NOMO-1 treated with DMSO at 0.1 percent for 48 hours (cell line): Measurements from ENCODE around the gene GH2.

Experiments used
- DNase-seq: peaks from one replicate; lab custom pipeline; 2025; ENCODE audit not compliant: unreplicated experiment; lab: John Stamatoyannopoulos, UW

Gene GH2

DNA sequence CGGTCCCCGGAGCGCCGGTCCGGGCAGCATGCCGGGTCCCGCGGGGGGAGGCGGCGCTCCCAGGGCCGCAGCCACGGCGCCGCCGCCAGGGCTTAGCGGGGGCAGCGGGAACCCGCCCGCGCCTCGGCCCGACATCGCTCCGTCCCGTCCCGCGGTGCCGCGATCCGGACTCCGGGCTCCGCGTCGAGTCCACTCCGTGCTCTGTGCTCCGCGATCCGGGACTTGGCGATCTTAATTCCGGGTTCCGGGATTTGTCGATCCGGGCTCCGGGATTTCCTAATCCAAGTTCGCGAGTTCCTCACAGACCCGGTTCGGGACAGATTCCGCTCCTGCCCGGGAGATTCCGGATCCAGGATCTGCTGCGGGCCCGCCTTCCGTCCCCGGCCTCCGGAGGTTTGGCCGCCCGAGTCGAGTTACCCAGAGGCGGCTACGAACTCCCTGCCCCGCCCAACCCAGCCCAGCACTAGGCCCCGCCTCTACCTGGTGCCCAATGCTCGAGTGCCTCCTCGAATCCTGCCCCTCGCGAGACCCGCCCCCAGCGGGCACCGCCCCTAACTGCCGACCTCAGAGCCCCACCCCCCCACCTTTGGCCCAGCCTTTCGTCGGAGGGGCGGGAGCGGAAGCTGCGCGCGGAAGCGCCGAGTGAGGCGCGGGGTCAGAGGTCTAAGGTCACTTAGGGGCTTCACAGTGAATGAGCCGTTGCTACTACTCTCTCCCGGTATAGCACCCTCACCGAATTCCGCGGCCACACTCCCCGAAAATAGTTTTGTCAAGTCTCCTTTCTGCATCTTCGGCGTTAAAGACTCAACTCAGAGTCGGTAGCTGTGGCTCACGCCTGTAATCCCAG is 39.0 kb downstream of the GH2 start, which contains the start of gene SMARCD2:
TSS of gene SMARCD2 (minus strand) at position 146 of the 847 bp plus-strand sequence. CDS start at position 135, 11 bp downstream.
- peak; percentile 95 for DNase-seq

DNA sequence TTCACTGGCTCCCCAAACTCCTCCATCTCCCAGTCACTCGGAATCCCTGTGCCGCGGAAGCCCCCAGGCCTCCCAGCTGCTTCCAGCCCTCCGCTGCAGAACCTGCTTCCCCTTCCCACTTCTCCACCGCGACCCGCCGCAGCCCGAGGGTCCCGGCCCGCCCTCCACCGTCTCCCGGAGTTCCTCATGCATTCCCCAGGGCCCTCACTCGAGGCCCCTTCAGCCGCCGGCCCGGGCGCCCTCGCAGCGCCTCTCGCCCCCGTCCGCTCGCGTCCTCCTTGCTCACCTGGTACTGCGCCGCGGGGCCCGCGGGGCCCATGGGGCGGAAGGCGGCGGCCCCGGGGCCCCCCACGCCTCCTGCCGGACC is 39.6 kb downstream of the GH2 start:
- peak; percentile 23 for DNase-seq

DNA sequence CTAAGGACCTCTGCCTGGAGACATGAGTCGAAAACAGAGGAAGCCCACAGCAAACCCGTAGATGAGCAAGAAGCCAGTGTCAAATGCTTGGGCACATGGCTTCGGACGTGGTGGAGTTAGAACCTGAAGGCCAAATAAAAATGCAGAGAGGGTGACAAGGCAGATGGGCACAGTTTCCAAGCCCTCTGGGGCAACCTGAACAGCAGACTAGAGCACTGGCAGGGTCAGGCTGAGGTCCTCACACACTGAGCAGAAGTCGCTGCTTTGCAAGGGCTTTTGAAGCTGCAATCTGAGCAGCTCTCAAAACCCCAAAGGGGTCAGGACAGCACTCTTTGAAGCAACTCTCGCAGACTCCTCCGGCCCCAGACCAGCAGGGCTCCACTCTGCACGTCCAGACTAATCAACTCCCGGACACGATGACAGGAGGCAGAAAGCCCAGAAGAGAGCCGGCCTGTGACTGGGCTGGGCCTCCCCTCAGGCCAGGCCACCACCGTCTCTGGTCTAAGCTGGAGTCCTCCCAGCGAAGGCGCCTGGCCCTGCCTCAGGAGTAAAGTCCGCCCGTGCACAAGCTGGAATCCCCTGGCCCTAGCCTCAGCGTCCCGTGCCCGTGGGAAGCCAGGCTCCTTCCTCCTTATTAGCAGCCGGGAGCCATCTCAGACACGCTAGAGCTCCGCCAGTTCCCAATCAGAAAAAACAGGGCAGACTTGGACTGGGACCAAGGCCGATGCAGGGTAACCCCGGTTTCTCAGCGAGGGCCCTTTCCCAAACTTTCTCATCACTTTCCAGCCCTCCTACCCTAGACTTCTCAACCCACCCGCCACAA is 40.2 kb downstream of the GH2 start:
- DNase-seq = no peak

DNA sequence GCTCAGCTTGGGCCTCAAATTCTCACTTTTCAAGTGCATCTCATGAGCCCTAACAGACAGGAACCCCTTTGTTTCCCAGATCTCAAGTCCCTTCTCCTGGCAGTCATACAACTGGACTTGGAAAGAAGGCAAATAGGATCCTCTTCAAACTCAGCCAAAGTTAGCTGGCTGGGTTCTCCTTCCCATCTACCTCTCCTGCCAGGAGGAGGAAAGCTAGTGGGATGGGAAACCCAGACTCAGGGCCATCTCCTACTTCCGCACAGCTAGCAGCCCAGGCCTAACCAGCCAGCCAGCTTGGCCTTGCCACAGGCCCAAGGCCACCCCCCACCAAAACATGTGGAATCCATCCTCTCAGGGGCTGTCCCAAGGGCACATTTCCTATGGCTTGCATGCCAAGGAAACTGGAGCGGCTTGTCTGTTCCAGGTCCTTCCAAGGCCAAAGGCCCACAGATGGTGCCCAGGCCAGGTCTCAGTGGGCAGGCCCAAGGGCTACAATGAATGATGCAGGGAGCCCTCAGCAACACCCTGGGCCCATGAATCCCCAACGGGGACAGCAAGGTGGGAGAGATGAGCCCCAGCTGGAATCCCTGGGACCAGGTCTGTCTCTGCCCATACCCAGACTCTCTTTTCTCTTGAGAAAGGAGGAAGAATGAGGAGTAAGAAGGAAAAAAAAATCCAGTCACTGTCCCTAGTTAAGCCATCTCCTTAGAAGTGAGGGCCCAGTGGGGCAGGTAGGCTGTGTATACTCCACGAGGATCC is 41.0 kb downstream of the GH2 start:
- DNase-seq = no peak

DNA sequence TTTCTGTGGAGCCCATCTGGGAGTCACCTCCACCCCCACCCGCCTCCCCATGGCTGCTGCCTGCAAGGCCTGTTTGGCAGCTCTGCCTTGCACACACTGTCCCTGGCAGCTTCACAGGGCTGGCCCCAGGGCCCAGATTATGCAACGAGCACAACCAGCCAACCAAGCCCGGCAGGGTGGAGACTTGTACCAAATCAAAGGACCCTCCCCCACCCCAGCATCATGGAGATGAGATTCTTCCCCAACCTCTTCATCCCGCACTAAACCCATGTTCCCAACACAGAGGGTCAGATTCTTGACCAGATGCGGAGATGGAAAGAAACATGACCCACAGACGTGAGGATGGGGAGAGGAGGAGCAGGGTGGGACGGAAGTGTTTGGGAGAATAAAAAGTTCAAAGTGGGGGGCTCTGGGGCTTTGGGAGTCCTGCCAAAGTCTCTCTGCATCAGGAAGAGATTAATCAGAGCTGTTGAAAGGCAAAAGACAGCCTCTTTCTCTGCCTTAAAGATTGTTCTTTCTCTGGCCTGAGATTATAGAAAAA is 43.0 kb downstream of the GH2 start:
- DNase-seq = no peak

DNA sequence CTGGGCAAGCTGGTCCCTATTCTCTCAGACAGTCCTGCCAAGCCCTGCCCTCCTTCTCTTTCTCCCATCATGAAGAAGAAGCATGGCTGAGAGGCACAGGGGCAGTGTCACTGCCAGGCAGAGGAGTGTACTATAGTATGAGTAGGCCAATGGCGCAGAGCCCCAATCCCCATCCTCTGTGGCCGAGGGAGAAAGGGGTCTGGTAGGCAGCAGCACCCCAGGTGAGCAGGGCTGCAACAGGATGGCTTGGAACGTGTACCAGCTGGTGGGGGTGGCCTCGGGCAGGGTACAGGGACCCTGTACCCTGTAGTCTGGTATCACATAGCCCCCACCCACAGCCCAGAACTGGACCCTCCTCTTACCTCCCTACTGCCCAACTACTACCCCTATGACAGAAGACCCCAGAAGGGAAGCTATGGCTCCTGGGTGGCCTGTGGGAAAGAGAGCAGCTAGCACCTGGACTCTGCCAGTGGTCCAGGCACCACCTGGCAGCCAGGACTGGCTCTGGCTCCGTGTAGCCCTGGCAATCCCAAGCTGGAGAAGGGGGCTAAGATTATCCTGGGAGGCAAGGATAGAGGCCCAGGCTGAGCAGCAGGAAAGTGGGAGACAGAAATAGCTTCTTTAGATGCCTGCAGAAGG is 43.7 kb downstream of the GH2 start:
- DNase-seq = no peak

DNA sequence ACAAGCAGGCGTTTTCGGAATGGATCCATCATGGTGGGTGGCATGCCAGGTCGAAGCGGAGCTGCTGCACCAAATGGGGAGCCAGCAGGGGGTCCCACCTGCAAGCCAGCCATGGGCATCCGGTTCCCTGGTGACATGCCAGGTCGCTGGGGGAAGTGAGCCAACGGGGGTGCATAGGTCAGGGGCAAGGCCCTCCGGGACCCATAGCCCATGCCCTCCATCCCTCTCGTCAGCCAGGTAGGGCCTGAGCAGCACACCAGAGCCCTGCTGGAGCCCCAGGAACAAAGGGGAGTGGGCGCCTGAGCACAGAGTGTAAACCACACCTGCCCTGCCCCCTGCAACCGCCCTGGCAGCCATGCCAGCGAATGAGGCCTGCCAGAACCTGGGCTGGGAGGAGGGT is 44.3 kb downstream of the GH2 start:
- no peak for DNase-seq

DNA sequence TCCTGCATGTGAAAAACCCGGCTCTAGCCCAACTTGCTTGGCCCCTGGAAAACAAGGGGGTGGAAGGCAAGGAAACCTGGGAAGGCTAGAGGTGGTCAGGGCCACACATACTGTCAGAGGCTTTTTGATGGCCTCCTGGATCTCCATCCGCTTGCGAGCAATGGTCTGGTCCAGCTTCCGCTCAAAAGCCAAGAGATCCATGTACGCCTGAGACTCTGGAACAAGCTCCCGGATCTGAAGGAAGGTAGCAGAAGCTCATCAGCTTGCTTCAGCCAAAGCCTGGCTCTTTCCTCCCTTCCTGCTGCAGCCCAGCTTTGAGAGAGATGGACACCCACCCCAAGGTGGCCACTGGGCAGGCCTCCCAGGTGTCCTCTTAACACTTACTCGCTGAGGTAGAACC is 44.9 kb downstream of the GH2 start:
- DNase-seq = no peak

DNA sequence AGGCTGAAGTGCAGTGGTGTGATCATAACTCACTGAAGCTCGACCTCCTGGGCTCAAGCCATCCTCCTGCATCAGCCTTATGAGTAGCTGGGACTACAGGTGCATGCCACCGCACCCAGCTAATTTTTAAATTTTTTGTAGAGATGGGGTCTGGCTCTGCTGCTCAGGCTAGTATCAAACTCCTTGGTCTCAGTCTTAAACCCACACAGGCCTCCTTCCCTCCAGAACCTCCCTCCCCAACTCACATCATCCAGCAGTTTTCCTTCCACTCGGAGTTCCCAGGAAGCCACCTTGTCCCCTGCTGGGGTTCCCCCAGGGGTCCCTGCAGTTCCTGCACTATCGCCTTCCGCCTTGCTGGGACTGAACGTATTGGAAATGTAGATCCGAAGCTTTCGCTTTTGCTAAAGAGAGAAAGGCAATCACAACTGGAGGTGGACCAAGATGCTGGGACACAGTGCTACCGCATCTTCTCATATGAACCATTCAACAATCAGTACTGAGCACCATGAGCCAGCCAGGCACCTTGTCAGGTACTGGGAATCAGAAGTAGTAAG is 46.5 kb downstream of the GH2 start:
- DNase-seq = no peak

DNA sequence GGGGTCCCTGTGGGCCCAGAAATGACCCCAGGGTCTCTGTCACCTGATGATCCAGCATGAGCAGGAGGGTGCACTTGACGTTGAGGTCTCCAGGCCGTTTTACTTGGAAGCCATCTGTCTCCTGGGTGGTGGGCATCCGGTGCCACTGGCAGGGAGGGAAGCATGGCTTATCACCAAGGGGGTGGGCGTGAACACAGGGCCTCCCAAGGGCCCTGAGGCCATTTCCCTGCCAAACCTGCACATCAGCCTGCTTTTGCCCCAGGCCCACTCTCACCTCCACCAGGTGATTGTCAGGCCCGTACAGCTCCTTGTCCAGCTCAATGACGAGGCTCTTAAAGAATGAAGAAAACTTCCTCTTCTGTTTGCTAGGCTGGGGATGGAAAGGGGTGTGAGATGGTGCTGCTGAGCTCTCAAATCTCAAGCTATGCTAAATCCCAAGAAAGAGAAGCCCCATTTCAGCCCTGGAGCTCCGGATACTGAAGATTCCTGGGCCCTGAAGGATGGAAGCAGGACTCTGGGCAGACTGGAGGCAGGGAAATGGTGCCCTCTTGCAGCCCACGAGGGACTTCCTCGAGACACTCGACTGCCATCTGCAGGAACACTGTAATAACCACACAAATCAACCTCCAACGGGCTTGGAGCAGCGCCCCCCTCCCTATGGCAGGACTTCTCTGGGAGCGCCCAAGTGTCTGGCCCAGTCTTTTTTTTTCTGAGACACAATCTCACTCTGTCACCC is 47.1 kb downstream of the GH2 start:
- DNase-seq = peak; percentile 86

DNA sequence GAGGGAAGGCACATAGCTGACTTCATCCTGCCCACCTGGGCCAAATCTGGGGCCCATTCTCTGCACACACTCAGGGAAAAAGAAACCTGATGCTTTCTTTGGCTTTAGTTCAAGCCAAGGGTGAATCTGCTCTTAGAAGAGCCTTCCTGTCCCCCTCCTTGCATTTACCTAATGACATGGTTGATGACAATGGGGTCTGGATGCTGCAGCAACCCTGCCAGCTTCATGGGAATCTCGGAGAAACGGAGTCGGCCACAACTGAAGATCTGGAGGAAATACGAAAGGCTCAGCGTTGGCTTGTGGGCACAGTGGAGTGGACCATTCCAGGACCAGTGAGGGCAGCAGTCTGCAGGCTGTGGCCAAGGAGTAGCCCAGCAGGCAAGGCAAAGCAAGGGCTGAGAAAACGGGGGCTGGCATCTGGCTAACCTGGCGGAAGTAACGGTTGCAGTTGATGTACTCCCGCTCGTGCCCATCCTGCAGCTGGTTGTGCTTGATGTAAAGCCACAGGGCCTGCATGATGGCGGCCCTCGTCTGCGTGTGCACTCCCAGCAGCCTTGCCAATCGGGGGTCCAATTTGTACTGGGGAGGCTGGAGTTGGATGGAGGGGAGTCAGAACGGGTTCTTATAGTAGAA is 47.9 kb downstream of the GH2 start:
- DNase-seq = no peak

DNA sequence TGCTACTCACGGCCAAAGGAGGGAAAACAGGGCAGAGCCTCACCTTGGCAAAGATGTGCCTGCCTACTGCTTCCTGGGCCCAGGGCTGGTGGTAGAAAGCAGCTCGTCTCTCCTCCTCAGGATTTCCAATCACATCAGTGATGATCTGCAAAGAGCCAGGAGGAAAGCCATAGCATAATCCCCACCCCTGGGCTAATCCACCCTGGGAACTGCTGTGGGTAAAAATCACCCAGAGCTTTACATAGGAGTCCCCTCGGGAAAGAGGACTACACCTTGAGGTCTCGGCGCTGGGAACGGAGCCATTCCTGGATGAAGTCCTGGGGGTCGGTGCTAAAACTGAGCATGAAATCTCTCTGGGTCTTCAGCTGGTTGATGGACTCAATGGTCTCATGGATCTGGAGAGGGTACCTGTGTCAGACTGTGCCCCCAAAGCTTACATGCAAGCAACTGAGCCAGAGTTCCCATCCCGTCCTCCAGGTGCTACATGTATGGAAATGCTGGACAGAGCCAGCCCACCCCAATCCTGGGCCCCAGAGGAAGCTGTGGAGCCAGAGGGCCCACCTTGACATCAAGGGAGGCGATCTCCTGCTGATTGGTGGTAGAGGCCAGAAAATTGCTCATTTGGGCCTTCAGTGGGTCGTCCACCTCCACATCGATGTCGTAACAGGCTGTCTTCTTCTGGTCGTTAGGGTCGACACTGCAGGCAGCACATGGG is 48.6 kb downstream of the GH2 start:
- DNase-seq = no peak

DNA sequence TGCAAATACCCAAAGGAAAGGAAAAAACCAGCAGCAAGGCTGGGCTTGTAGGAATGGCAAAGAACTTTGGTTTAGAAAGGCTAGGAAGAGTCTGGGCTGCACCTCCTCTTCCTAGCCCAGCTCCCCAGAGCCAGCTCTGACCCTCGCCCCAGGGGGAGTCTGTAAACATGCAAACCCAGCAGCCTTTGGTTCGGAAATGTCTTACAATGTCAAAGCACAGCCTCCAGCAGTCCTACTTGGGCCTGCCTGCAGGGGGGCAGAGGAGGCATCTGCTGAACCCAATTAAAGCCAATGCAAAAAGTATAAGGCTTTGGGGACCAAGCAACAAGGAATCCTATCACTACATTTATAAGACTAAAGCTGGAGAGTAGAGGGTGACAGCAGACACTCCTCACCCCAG is 49.3 kb downstream of the GH2 start:
- no peak for DNase-seq

DNA sequence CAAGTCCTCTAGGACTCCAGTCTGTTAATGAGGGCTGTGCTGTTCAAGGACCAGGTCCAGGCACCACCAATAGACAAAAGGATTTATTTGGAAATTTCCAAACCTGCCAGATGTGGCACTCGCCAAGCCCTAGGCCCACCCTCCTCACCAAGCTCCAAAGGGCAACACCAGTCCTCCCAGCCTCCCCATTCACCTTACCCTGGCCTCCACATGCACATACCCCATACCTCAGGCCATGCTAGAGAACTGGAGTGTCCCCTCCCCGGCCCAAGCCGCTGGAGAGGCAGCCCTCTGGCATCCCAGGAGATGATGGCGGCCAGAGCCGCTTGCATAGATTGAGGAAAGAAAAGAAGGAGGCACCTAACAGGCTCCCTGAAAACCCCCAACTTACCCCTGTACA is 49.7 kb downstream of the GH2 start:
- DNase-seq = no peak

DNA sequence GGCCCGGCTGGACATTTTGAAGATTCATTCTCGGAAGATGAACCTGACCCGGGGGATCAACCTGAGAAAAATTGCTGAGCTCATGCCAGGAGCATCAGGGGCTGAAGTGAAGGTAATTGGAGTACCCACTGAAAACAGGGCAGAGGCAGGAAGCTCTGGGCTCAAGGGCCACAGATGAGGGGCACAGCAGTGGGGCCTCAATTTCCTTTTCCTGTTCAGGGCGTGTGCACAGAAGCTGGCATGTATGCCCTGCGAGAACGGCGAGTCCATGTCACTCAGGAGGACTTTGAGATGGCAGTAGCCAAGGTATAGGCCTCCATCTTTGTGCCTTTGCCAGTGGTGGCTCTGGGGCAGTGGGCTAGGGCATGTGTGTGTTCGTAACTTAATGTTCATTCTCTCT is 50.2 kb downstream of the GH2 start:
- no peak for DNase-seq

DNA sequence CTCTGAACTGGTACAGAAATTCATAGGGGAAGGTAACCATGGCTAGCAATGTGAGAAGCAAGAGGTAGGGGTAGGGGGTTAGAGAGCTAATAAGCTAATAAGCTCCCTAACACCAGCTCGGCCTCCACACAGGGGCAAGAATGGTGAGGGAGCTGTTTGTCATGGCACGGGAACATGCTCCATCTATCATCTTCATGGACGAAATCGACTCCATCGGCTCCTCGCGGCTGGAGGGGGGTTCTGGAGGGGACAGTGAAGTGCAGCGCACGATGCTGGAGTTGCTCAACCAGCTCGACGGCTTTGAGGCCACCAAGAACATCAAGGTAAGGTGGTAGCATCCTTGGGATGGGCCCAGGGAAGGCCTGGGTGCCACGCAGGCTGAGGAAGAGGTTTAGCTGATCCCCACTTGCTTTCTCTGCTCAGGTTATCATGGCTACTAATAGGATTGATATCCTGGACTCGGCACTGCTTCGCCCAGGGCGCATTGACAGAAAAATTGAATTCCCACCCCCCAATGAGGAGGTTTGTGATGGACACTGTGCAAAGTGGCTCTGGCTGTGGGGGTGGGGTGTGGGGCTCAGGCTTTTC is 50.7 kb downstream of the GH2 start:
- no peak for DNase-seq

DNA sequence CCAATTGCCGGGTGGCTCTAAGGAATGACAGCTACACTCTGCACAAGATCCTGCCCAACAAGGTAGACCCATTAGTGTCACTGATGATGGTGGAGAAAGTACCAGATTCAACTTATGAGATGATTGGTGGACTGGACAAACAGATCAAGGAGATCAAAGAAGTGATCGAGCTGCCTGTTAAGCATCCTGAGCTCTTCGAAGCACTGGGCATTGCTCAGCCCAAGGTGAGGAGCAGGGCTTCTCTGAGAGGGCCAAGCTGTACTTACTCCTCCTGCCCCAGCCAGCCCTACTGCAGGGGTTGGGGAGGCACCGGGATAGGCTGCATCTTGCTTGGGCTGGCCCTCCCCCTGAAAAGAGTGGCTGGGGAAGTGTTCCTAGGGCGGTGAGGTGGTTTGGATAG is 51.5 kb downstream of the GH2 start:
- no peak for DNase-seq
